ENCODE results near the gene GRAP. TPM values are rescaled to one million over a fixed set of nuclear protein-coding genes. Genes with fewer than 3 reads are reported as not detected.

The GRAP gene
- total RNA-seq, 2 donors from 2014 or later, result 0.33 to 1.8 TPM

- intact Hi-C loops (cut with DNase I), result no loop called here
- TF ChIP-seq POLR2A (IDR thresholded peaks at IDR 0.05) (no peak), CTCF (IDR thresholded peaks at IDR 0.05) (no peak)
- DNase-seq (no peak), ATAC-seq (no peak)
- Histone ChIP-seq H3K36me3 (replicated peaks in 1 of 2; ENCODE audit: insufficient read depth in 1 of 2, low read depth in 2 of 2) (no peaks in the 10 kb centered on the region), H3K27me3 (no peaks in the 10 kb centered on the region), H3K4me1 (no peaks in the 10 kb centered on the region), H3K27ac (no peak overlapping the region), H3K4me3 (no peak overlapping the region), H3K9me3 (no peaks in the 10 kb centered on the region)
- 61 to 64% methylated on average over 10 to 11 of the region's 11 CpGs for WGBS, 2 donors
Observed at GRCh38 chr17:19010729-19011505, 35.8 kb downstream of the GRAP start.

- Histone ChIP-seq H3K9me3 (no peaks in the 10 kb centered on the region), H3K4me1 (peaks cover 3% of the 10 kb centered on the region), H3K27me3 (no peaks in the 10 kb centered on the region), H3K27ac (no peak overlapping the region), H3K4me3 (no peak overlapping the region), H3K36me3 (replicated peaks in 1 of 2; ENCODE audit: insufficient read depth in 1 of 2, low read depth in 2 of 2) (no peaks in the 10 kb centered on the region)
- WGBS, 2 donors, result 92 to 93% methylated on average over 12 of the region's 12 CpGs
- DNase-seq, result no peak
- TF ChIP-seq POLR2A (IDR thresholded peaks at IDR 0.05) (no peak), CTCF (IDR thresholded peaks at IDR 0.05) (no peak)
- intact Hi-C loops (cut with DNase I), result no loop called here
- no peak for ATAC-seq
Observed at GRCh38 chr17:19009970-19010369, 36.8 kb downstream of the GRAP start.

- TF ChIP-seq POLR2A (IDR thresholded peaks at IDR 0.05) (no peak), CTCF (IDR thresholded peaks at IDR 0.05) (no peak)
- H3K4me1 ChIP-seq, result peaks cover 28% of the 10 kb centered on the region
- H3K27me3 ChIP-seq, result no peaks in the 10 kb centered on the region
- ATAC-seq (no peak), DNase-seq (no peak)
- H3K36me3 ChIP-seq (replicated peaks in 1 of 2; ENCODE audit: insufficient read depth in 1 of 2, low read depth in 2 of 2), result no peaks in the 10 kb centered on the region
- no peak overlapping the region for H3K4me3 ChIP-seq
- intact Hi-C loops (cut with DNase I), result no loop called here
- H3K27ac ChIP-seq, result no peak overlapping the region
- no peaks in the 10 kb centered on the region for H3K9me3 ChIP-seq
Observed at GRCh38 chr17:19006698-19007097, 40.1 kb downstream of the GRAP start.

- intact Hi-C loops (cut with DNase I), result no loop called here
- no peak for TF ChIP-seq CTCF (IDR thresholded peaks at IDR 0.05)
- TF ChIP-seq POLR2A (IDR thresholded peaks at IDR 0.05), result no peak
- Histone ChIP-seq H3K36me3 (replicated peaks in 1 of 2; ENCODE audit: insufficient read depth in 1 of 2, low read depth in 2 of 2) (no peaks in the 10 kb centered on the region), H3K4me1 (peaks cover 36% of the 10 kb centered on the region), H3K9me3 (no peaks in the 10 kb centered on the region), H3K27ac (peak overlapping the region in 1 of 4 donors; percentile 83), H3K4me3 (no peak overlapping the region), H3K27me3 (no peaks in the 10 kb centered on the region)
- 79 to 90% methylated on average over 4 of the region's 4 CpGs for WGBS, 2 donors
- no peak for ATAC-seq
- no peak for DNase-seq
Observed at GRCh38 chr17:19005789-19006430, 40.8 kb downstream of the GRAP start.

All from body of pancreas (tissue), 4 donors.